ENCODE results near the gene TNFSF10. TPM values are rescaled to one million over a fixed set of nuclear protein-coding genes. Genes with fewer than 3 reads are reported as not detected.

TNFSF10 gene
- total RNA-seq, 4 donors from 2014 or later: 24.6 to 54.1 (median 37.3) TPM

GRCh38 chr3:172562871-172563865 lies 39.9 kb upstream of the TNFSF10 start:
- DNase-seq (ENCODE audit: low spot score in 2 of 2): peak in 1 of 2 donors; percentile 65
- Histone ChIP-seq H3K36me3 (no peaks in the 10 kb centered on the region), H3K9me3 (no peaks in the 10 kb centered on the region), H3K27me3 (no peaks in the 10 kb centered on the region), H3K27ac (peak overlapping the region in 3 of 4 donors; percentile 27 to 82 (median 81)), H3K4me1 (peaks cover 0 to 37% (median 12%) of the 10 kb centered on the region in 4 donors), H3K4me3 (no peak overlapping the region)
- 28 to 34% methylated on average over 8 of the region's 8 CpGs for WGBS, 2 donors
- TF ChIP-seq EP300 (IDR thresholded peaks at IDR 0.05) (peak; percentile 67 to 96), POLR2A (IDR thresholded peaks at IDR 0.05) (no peak)
- TF ChIP-seq, protein P1, sequence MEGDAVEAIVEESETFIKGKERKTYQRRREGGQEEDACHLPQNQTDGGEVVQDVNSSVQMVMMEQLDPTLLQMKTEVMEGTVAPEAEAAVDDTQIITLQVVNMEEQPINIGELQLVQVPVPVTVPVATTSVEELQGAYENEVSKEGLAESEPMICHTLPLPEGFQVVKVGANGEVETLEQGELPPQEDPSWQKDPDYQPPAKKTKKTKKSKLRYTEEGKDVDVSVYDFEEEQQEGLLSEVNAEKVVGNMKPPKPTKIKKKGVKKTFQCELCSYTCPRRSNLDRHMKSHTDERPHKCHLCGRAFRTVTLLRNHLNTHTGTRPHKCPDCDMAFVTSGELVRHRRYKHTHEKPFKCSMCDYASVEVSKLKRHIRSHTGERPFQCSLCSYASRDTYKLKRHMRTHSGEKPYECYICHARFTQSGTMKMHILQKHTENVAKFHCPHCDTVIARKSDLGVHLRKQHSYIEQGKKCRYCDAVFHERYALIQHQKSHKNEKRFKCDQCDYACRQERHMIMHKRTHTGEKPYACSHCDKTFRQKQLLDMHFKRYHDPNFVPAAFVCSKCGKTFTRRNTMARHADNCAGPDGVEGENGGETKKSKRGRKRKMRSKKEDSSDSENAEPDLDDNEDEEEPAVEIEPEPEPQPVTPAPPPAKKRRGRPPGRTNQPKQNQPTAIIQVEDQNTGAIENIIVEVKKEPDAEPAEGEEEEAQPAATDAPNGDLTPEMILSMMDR (IDR thresholded peaks at IDR 0.05): peak in 1 of 5 experiments; percentile 23

GRCh38 chr3:172561897-172562640 lies 38.8 kb upstream of the TNFSF10 start:
- no peak for DNase-seq (ENCODE audit: low spot score in 2 of 2)
- TF ChIP-seq EP300 (IDR thresholded peaks at IDR 0.05): no peak
- TF ChIP-seq, protein P1 (IDR thresholded peaks at IDR 0.05): no peak
- no peak for TF ChIP-seq POLR2A (IDR thresholded peaks at IDR 0.05)
- WGBS, 2 donors: 82 to 84% methylated on average over 12 of the region's 12 CpGs
- no peaks in the 10 kb centered on the region for H3K9me3 ChIP-seq
- H3K4me1 ChIP-seq: peaks cover 0 to 46% (median 12%) of the 10 kb centered on the region in 4 donors
- no peaks in the 10 kb centered on the region for H3K27me3 ChIP-seq
- H3K27ac ChIP-seq: peak overlapping the region in 3 of 4 donors; percentile 27 to 82 (median 81)
- no peaks in the 10 kb centered on the region for H3K36me3 ChIP-seq
- H3K4me3 ChIP-seq: no peak overlapping the region

GRCh38 chr3:172560586-172560985 lies 37.4 kb upstream of the TNFSF10 start:
- TF ChIP-seq, protein P1 (IDR thresholded peaks at IDR 0.05): no peak
- TF ChIP-seq EP300 (IDR thresholded peaks at IDR 0.05) (no peak), POLR2A (IDR thresholded peaks at IDR 0.05) (no peak)
- peaks cover 0 to 52% (median 16%) of the 10 kb centered on the region in 4 donors for H3K4me1 ChIP-seq
- no peaks in the 10 kb centered on the region for H3K36me3 ChIP-seq
- DNase-seq (ENCODE audit: low spot score in 2 of 2): no peak
- H3K27me3 ChIP-seq: no peaks in the 10 kb centered on the region
- no peaks in the 10 kb centered on the region for H3K9me3 ChIP-seq
- 63 to 75% methylated on average over 1 of the region's 1 CpG for WGBS, 2 donors
- no peak overlapping the region for H3K4me3 ChIP-seq
- no peak overlapping the region for H3K27ac ChIP-seq

DNA sequence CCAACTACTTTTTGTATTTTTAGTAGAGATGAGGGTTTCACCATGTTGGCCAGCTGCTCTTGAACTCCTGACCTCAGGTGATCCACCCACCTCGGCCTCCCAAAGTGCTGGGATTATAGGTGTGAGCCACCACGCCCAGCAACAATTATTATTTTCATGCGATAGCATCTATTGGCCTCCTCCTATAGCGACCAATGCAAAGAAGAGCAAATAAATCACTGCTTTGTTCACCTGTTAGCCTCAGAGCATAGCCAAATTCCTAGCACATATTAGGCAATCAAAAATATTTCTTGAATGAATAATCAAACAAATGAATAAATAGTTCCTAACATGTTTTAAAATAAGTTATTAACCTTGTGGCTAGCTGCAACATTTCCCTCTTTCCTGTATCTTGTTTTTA lies 36.8 kb upstream of the TNFSF10 start:
- H3K4me1 ChIP-seq: peaks cover 0 to 52% (median 16%) of the 10 kb centered on the region in 4 donors
- no peaks in the 10 kb centered on the region for H3K9me3 ChIP-seq
- TF ChIP-seq EP300 (IDR thresholded peaks at IDR 0.05): peak in 1 of 2 donors; percentile 13
- no peak for TF ChIP-seq POLR2A (IDR thresholded peaks at IDR 0.05)
- H3K27me3 ChIP-seq: no peaks in the 10 kb centered on the region
- 86 to 92% methylated on average over 4 of the region's 4 CpGs for WGBS, 2 donors
- no peak for DNase-seq (ENCODE audit: low spot score in 2 of 2)
- no peaks in the 10 kb centered on the region for H3K36me3 ChIP-seq
- no peak overlapping the region for H3K27ac ChIP-seq
- H3K4me3 ChIP-seq: no peak overlapping the region

- peak in 1 of 2 donors; percentile 48 for DNase-seq (ENCODE audit: low spot score in 2 of 2)
- H3K27ac ChIP-seq: peak overlapping the region in 1 of 4 donors; percentile 19
- H3K27me3 ChIP-seq: no peaks in the 10 kb centered on the region
- H3K4me3 ChIP-seq: no peak overlapping the region
- peaks cover 0 to 52% (median 13%) of the 10 kb centered on the region in 4 donors for H3K4me1 ChIP-seq
- H3K36me3 ChIP-seq: no peaks in the 10 kb centered on the region
- no peaks in the 10 kb centered on the region for H3K9me3 ChIP-seq
- WGBS, 2 donors: 72 to 86% methylated on average over 3 of the region's 3 CpGs
- TF ChIP-seq, protein P1 (IDR thresholded peaks at IDR 0.05): no peak
- TF ChIP-seq EP300 (IDR thresholded peaks at IDR 0.05): peak; percentile 15 to 87
Measured at GRCh38 chr3:172559020-172559419, 35.8 kb upstream of the TNFSF10 start.

Measured in tibial nerve (tissue), 4 donors.